GM18505 (cell line): ENCODE results near the gene WWOX.
"Not testable (repeated sequence)": the region's sequence is repeated elsewhere in the genome, so short reads cannot be mapped to it uniquely, and the experiment has no call there.

ENCODE experiments used
- ATAC-seq: cut with Tn5 transposase; IDR thresholded peaks from one replicate; pipeline ENCODE4 v1.9.1; 2021; ENCODE audit not compliant: unreplicated experiment
- POLR2A ChIP-seq: IDR thresholded peaks from 4 replicates; pipeline ENCODE4 v1.6.1; 2011; ENCODE audit warnings: borderline replicate concordance; ENCODE audit not compliant: insufficient read depth, insufficient read length; ENCODE audit errors: extremely low read depth

WWOX gene

GRCh38 chr16:79013930-79014660, 914.6 kb downstream of the WWOX start:
- TF ChIP-seq POLR2A = no peak
- ATAC-seq = no peak

GRCh38 chr16:79018650-79019429, 919.4 kb downstream of the WWOX start:
- no peak for ATAC-seq
- TF ChIP-seq POLR2A = no peak

DNA sequence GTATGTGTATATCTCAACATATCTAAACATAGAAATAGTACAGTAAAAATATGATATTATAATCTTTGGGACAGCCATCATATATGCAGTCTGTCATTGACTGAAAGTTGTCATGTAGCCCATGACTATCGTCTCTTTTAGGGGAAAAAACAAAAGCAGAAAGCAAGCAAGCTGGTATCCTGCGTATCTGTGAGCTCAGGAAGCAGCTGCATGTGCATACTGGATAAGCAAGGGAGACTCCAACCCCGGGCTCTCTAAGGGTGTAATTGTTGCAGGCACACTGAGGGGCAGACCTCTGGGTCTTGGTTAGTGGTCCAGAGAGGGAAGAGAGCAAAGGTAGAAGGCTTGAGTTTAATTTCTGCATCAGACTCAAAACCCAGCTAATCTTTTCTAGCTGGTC, 920.0 kb downstream of the WWOX start:
- no peak for TF ChIP-seq POLR2A
- no peak for ATAC-seq

DNA sequence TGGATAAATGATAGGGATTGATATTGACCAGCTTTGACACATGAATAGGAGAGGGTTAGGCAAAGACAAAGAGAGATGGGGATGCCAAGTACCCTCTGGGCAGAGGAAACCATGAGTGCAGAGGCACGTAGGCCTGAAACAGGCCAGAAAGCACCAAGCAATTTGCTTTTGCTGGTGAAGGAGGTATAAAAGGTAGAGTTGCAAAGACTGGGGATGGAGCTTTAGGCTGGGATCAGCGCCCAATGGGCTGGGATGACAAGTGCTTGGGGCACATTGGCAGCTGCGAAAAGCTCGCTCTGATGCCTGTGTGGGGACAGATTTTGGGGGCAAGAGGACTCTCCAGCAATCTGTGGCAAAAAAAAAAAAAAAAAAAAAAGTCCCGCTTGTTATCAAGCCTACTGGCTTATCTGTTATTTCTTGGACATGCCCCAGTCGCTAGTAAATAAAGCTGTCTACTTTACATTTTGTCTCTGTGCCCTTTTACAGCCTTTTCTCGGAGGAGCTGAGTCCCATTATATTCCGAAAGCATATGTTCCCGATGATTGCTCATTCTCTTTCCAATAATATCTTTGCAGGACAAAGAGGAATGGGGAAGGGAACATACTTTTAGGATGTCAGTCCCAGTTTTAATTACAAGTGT, 922.7 kb downstream of the WWOX start:
- no peak for ATAC-seq
- no peak for TF ChIP-seq POLR2A

DNA sequence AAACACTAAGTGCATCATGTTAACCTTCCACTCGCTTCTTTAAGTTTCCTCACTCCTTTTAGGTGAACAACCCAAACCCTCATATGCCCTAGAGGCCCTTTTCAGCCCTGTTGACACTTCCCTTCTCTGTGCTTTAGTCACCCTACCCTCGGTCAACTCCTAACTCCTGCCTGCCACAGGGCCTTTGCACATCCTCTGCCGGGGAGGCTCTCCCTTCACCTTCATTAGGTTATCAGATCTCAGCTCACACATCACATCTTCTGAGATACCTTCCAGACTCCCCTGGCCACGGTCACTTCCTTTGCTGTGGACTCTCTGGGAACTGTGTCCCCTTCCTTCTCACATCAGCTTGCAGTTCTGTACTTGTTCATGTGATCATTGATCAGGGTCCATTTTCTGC, 926.7 kb downstream of the WWOX start:
- ATAC-seq = no peak
- no peak for TF ChIP-seq POLR2A

DNA sequence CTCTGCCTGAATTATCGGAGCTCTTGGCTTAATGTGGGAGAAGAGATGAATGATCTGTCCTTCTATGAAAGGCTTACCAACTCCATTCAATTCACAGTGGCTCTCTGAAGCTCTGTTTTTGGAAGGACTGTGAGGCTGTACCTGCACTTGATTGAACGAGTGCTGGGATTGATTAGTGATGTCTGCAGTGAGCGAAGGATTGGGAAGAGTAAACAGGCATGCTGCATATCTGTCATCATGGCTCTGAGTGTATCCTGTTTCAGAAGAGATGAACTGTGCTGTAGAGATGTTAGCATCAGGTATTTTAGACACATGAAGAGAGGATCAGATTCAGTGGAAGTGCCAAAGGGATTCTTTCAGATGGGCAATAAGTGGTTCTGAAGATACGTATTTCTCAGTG, 937.1 kb downstream of the WWOX start:
- TF ChIP-seq POLR2A = no peak
- no peak for ATAC-seq

DNA sequence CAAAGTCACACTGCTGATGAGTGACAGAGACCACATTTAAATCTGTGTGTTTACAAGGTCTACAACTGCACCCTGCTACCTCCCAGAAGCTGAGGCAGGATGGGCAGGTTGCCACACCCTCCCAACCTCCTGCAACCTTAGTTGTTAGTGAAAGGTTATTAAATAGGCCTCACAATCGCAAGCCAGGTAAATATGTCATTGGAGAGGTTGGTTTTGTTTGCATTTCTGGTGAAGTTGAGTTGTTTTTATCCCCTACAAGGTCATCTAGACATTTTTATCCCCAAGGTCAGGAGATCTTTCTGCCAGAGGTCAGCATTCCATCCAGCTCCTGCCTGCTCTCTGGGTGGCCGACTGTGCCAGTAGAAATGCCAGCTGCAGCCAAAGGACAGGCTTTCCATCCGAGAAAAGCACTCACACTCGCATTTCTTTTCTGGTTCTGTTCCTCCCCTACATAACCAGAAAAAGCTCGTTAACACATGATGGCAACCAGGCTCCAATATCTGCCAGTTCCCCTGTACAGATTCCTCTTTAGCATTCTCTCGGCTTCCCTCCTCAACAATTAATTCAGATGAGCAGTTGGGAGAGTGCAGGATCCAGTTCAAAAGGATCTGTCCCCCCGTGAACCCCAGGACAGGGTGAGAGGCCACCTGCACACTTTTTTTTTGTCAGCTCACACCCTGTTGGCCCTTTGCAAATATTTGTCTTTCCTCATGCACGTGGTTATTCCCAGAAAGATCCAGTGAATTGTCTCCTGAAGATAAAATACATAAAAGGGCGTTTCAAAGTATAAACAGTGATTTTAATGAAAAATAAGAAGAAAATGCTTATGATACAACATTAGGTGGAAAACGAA, 938.3 kb downstream of the WWOX start:
- no peak for ATAC-seq
- no peak for TF ChIP-seq POLR2A

DNA sequence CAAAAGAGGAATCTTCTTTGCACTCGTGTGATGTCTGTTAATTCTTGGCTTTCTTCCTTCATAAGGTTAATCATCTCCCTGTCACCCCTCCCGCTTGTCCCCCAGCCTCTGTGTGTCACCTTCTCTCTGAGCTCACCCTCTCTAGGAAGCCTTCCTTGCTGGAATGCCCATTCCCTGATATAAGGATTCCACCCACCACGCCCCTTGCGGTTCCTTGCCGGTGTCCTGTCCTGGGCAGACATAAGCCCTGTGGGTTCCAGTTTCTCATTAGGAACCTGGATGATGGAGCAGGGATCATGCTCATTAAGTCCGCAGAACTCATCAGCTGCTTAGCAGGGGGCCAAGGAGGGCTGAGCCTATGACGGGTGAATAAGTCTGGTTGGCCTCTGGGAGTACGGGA, 941.8 kb downstream of the WWOX start:
- TF ChIP-seq POLR2A = no peak
- ATAC-seq = no peak

GRCh38 chr16:79042141-79042540, 942.7 kb downstream of the WWOX start:
- no peak for TF ChIP-seq POLR2A
- no peak for ATAC-seq

GRCh38 chr16:79042886-79043285, 943.4 kb downstream of the WWOX start:
- ATAC-seq = no peak

DNA sequence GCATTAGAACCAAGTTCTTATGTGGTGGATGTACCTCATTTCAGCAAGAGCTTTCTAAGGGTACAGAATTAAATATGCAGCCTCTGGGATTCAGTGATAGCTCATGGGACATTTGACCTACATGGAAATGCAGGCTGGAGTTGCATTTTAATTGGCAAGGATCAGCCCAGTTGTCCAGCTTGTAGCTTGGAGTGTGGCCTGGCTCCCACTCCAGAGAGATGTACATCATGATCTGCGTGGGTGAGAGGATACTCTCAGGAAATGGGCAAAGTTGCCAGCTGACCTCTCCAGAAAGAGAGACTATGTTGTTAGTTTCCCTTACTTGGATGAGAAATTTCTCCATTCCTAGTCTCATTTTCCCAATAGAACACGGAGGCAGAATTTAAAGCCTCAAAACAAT, 945.7 kb downstream of the WWOX start:
- no peak for ATAC-seq
- no peak for TF ChIP-seq POLR2A

More at GRCh38 chr16:79042886-79043285, 943.4 kb downstream of the WWOX start:
- TF ChIP-seq POLR2A = no peak

DNA sequence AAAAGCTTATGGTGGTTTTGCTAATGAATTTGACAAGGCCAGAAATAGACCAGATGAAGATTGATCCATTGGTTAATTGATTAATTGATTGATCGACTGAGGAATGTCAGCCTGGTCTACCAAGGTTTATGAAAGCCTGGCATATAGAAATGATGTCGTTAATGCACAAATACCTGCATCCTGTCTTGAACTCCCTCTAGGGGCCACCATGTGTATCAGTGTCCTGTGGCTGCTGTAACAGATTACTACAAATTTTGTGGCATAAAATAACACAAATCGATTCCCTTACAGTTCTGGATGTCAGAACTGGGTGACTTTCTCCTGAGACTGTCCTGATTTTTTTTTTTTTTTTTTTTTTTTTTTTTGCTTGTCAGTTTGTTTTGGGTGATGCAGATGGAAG, 947.9 kb downstream of the WWOX start:
- no peak for ATAC-seq
- no peak for TF ChIP-seq POLR2A

DNA sequence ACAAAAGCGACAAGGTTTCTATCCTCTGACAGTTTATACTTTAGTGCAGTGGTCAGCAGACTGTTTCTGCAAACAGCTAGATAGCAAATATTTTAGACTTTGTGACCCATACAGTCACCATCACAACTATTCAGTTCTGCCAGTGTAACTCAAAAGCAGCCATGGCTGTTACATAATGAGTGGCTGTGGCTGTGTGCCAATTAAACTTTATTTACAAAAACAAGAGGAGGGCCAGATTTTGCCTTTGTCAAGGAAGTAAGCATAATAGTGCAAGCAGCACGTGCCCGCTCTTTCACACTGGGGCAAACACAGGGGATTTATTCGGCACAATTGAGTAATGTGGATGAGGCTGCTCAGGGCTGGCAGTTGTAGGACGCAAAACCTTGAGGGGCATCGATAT, 949.6 kb downstream of the WWOX start:
- no peak for ATAC-seq
- TF ChIP-seq POLR2A = no peak

GRCh38 chr16:79050063-79050462, 950.6 kb downstream of the WWOX start:
- TF ChIP-seq POLR2A = no peak
- no peak for ATAC-seq

GRCh38 chr16:79051313-79051712, 951.9 kb downstream of the WWOX start:
- no peak for ATAC-seq
- no peak for TF ChIP-seq POLR2A

DNA sequence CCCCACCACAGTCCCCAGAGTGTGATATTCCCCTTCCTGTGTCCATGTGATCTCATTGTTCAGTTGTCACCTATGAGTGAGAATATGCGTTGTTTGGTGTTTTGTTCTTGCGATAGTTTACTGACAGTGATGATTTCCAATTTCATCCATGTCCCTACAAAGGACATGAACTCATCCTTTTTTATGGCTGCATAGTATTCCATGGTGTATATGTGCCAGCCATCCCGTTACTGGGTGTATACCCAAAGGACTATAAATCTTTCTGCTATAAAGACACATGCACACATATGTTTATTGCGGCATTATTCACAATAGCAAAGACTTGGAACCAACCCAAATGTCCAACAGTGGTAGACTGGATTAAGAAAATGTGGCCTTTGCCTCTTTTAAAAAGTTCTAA, 952.7 kb downstream of the WWOX start:
- not testable (repeated sequence) for ATAC-seq
